DOHH2 (cell line): Measurements from ENCODE around the gene AOC3.

Source experiments
- EZH2phosphoT487 ChIP-seq: fragments of 200-600 bp; sonication (generic); IDR thresholded peaks from 2 replicates; pipeline ENCODE4 v1.6.1; 2017; ENCODE audit warnings: borderline replicate concordance, mild to moderate bottlenecking, antibody characterized with exemption, low read length, moderate library complexity, mixed read lengths
- TF ChIP-seq, protein P1 (sequence below): fragments of 200-600 bp; sonication (generic); IDR thresholded peaks from one replicate; pipeline ENCODE4 v1.5.1; 2014; ENCODE audit warnings: antibody characterized with exemption, mild to moderate bottlenecking, low read depth, low read length; ENCODE audit not compliant: poor library complexity, severe bottlenecking

DNA sequence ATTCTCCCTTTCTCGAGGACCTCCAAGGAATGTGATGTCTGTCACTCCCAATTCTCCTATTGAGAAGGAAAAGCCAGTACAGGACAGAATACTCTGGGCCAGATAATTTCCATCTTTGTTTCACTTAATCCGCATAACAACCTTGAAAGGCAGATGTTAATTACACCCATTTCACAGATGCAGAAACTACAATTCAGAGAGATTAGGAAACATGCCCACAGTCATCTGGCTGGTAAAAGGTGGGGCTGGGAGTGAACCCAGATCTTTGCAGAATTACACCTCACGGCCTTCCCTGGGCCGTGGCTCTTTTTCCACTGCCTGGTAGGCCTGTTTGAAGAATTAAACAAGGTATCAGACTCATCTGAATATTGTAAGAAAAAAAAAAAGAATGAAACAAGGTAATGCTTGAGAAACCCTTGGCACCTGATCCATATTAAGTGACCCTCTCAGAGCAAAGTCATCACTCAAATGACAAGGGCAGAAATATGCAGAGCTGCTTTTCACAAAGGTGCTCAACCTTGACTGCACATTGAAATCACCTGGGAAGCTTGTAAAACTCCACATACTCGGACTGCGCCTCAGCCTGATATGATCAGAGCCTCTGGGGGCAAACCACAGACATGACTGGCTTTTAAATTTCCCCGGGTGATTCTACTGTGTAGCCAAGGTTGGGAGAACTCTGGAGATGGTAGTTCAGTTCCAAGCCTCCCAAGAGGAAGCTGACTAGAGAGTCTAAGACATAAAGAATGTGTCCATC lies 33.0 kb downstream of the AOC3 start:
- TF ChIP-seq, protein P1, sequence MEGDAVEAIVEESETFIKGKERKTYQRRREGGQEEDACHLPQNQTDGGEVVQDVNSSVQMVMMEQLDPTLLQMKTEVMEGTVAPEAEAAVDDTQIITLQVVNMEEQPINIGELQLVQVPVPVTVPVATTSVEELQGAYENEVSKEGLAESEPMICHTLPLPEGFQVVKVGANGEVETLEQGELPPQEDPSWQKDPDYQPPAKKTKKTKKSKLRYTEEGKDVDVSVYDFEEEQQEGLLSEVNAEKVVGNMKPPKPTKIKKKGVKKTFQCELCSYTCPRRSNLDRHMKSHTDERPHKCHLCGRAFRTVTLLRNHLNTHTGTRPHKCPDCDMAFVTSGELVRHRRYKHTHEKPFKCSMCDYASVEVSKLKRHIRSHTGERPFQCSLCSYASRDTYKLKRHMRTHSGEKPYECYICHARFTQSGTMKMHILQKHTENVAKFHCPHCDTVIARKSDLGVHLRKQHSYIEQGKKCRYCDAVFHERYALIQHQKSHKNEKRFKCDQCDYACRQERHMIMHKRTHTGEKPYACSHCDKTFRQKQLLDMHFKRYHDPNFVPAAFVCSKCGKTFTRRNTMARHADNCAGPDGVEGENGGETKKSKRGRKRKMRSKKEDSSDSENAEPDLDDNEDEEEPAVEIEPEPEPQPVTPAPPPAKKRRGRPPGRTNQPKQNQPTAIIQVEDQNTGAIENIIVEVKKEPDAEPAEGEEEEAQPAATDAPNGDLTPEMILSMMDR, result no peak
- TF ChIP-seq EZH2phosphoT487, result no peak
